HepG2 (cell line): ENCODE measurements around the gene WDR6. TPM values are rescaled to one million over a fixed set of nuclear protein-coding genes. Genes with fewer than 3 reads are reported as not detected.

Experiments used
- ATAD3A ChIP-seq: sonication (generic); formaldehyde crosslinking; IDR thresholded peaks from 2 replicates; pipeline ENCODE4 v1.4.0; 2020; ENCODE audit warnings: missing genetic modification reagents
- KAT8 ChIP-seq: IDR thresholded peaks from 2 replicates; pipeline ENCODE4 v1.6.1; 2016; ENCODE audit warnings: missing genetic modification reagents, missing compliant biosample characterization
- RFXAP ChIP-seq: sonication (generic); formaldehyde crosslinking; IDR thresholded peaks from 2 replicates; pipeline ENCODE4 v1.4.0; 2020; ENCODE audit warnings: missing genetic modification reagents, borderline replicate concordance
- SIX4 ChIP-seq: sonication (generic); formaldehyde crosslinking; IDR thresholded peaks from 2 replicates; pipeline ENCODE4 v1.4.0; 2020; ENCODE audit warnings: missing genetic modification reagents
- THYN1 ChIP-seq: sonication (generic); formaldehyde crosslinking; IDR thresholded peaks from 2 replicates; pipeline ENCODE4 v1.8.1; 2023; ENCODE audit warnings: low read depth, mild to moderate bottlenecking, moderate library complexity, missing genetic modification reagents, borderline replicate concordance
- ZC3H13 ChIP-seq: sonication (generic); formaldehyde crosslinking; IDR thresholded peaks from 2 replicates; pipeline ENCODE4 v1.8.1; 2023; ENCODE audit warnings: mild to moderate bottlenecking, missing genetic modification reagents, moderate library complexity
- ZIK1 ChIP-seq: sonication (generic); formaldehyde crosslinking; IDR thresholded peaks from 2 replicates; pipeline ENCODE4 v1.5.0; 2020; ENCODE audit warnings: mild to moderate bottlenecking, low read depth, missing genetic modification reagents, borderline replicate concordance
- ZKSCAN8 ChIP-seq: IDR thresholded peaks from 2 replicates; pipeline ENCODE4 v1.6.1; 2016; ENCODE audit warnings: borderline replicate concordance, missing genetic modification reagents, missing compliant biosample characterization
- ZNF550 ChIP-seq: sonication (generic); formaldehyde crosslinking; IDR thresholded peaks from 2 replicates; pipeline ENCODE4 v1.4.0; 2020; ENCODE audit warnings: mild to moderate bottlenecking, missing genetic modification reagents, borderline replicate concordance
- ZNF569 ChIP-seq: sonication (generic); formaldehyde crosslinking; IDR thresholded peaks from 2 replicates; pipeline ENCODE4 v1.5.0; 2020; ENCODE audit warnings: mild to moderate bottlenecking, missing genetic modification reagents, moderate library complexity, borderline replicate concordance
- polyA plus RNA-seq, 8 experiments: library from polyadenylated mRNA; depleted of rRNA in 3 of 8; stranded (reverse) in 7 of 8; unstranded in 1 of 8; fragments of >200 nt; fragmentation: Illumina TruSeq in 4 of 8; extraction: Trizol in 4 of 8; gene quantifications; 2 replicates each; pipeline versions ENCODE4 v1.2.1 to v1.2.3, GENCODE V29; 2011 to 2016; ENCODE audit warnings: low read depth in 4 of 8, missing spikeins in 1 of 8, mixed read lengths in 1 of 8; ENCODE audit not compliant: insufficient read depth in 1 of 8
- total RNA-seq, 5 experiments: library from RNA; depleted of rRNA; stranded (reverse); fragments of >200 nt; fragmentation: Illumina TruSeq; extraction: Trizol; gene quantifications; 2 replicates each; pipeline ENCODE4 v1.2.3, GENCODE V29; 2016; ENCODE audit warnings: low read depth in 1 of 5
- TF ChIP-seq, protein P1 (sequence below): sonication (generic); formaldehyde crosslinking; IDR thresholded peaks from 2 replicates; pipeline ENCODE4 v1.9.0; 2022; ENCODE audit warnings: missing genetic modification reagents, mild to moderate bottlenecking, borderline replicate concordance
- TF ChIP-seq, protein P2 (sequence below): sonication (generic); formaldehyde crosslinking; IDR thresholded peaks from 2 replicates; pipeline ENCODE4 v1.4.0; 2020; ENCODE audit warnings: missing genetic modification reagents, mild to moderate bottlenecking, borderline replicate concordance
- TF ChIP-seq, protein P3 (sequence below): IDR thresholded peaks from 2 replicates; pipeline ENCODE4 v1.6.1; 2016; ENCODE audit warnings: mild to moderate bottlenecking

The WDR6 gene
- total and polyA plus RNA-seq, 2 of the 13 experiments (the other 11 are each of a cell fraction or from before 2014, with no cell fraction given) = 73.4 to 139 TPM

DNA sequence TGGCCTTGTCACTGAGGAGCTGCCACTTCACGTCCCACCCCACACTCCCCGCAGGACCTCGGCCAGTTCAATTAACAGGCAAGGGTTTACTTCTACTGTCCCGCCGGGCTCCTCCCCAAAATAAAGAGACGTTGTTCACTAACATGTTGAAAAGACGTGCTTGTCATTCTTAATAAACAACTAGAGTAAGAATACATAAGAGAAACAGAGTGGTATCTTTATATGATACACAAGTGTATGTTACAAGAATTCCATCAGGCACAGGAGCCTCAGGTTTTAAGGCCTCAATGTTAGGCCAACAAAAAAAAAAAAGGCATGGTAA is 22.3 kb downstream of the WDR6 start (continued):
- TF ChIP-seq, protein P1, sequence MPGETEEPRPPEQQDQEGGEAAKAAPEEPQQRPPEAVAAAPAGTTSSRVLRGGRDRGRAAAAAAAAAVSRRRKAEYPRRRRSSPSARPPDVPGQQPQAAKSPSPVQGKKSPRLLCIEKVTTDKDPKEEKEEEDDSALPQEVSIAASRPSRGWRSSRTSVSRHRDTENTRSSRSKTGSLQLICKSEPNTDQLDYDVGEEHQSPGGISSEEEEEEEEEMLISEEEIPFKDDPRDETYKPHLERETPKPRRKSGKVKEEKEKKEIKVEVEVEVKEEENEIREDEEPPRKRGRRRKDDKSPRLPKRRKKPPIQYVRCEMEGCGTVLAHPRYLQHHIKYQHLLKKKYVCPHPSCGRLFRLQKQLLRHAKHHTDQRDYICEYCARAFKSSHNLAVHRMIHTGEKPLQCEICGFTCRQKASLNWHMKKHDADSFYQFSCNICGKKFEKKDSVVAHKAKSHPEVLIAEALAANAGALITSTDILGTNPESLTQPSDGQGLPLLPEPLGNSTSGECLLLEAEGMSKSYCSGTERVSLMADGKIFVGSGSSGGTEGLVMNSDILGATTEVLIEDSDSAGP (CRISPR knock-in tag) = peak; percentile 13; the same call in 1 of the 2 replicates
- TF ChIP-seq ZC3H13 (CRISPR knock-in tag) (peak; percentile 1; the same call in 1 of the 2 replicates), THYN1 (CRISPR knock-in tag) (no peak), ZNF569 (CRISPR knock-in tag) (no peak), ZNF550 (CRISPR knock-in tag) (no peak), SIX4 (CRISPR knock-in tag) (0 out of 2 replicates have a peak, but pooled peaks have one; percentile 5), ZKSCAN8 (CRISPR knock-in tag) (0 out of 2 replicates have a peak, but pooled peaks have one; percentile 4), ZIK1 (0 out of 2 replicates have a peak, but pooled peaks have one; percentile 4), KAT8 (0 out of 2 replicates have a peak, but pooled peaks have one; percentile 8), ATAD3A (CRISPR knock-in tag) (no peak), RFXAP (CRISPR knock-in tag) (peak; percentile 1; the same call in 1 of the 2 replicates)
- TF ChIP-seq, protein P2, sequence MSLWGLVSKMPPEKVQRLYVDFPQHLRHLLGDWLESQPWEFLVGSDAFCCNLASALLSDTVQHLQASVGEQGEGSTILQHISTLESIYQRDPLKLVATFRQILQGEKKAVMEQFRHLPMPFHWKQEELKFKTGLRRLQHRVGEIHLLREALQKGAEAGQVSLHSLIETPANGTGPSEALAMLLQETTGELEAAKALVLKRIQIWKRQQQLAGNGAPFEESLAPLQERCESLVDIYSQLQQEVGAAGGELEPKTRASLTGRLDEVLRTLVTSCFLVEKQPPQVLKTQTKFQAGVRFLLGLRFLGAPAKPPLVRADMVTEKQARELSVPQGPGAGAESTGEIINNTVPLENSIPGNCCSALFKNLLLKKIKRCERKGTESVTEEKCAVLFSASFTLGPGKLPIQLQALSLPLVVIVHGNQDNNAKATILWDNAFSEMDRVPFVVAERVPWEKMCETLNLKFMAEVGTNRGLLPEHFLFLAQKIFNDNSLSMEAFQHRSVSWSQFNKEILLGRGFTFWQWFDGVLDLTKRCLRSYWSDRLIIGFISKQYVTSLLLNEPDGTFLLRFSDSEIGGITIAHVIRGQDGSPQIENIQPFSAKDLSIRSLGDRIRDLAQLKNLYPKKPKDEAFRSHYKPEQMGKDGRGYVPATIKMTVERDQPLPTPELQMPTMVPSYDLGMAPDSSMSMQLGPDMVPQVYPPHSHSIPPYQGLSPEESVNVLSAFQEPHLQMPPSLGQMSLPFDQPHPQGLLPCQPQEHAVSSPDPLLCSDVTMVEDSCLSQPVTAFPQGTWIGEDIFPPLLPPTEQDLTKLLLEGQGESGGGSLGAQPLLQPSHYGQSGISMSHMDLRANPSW (CRISPR knock-in tag) = 0 out of 2 replicates have a peak, but pooled peaks have one; percentile 10
- TF ChIP-seq, protein P3, sequence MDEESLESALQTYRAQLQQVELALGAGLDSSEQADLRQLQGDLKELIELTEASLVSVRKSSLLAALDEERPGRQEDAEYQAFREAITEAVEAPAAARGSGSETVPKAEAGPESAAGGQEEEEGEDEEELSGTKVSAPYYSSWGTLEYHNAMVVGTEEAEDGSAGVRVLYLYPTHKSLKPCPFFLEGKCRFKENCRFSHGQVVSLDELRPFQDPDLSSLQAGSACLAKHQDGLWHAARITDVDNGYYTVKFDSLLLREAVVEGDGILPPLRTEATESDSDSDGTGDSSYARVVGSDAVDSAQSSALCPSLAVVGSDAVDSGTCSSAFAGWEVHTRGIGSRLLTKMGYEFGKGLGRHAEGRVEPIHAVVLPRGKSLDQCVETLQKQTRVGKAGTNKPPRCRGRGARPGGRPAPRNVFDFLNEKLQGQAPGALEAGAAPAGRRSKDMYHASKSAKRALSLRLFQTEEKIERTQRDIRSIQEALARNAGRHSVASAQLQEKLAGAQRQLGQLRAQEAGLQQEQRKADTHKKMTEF = peak; percentile 2; the same call in 1 of the 2 replicates
